DMS53 (cell line): ENCODE results near the gene TC2N.
A peak's percentile ranks its signal among the peaks of the same experiment; 100 is the strongest.
"Not testable (repeated sequence)": the region's sequence is repeated elsewhere in the genome, so short reads cannot be mapped to it uniquely, and the experiment has no call there.

Experiments
- DNase-seq: peaks from one replicate; lab custom pipeline; 2025; lab: John Stamatoyannopoulos, UW

Gene TC2N

GRCh38 chr14:91867316-91867988, at the start of gene TC2N:
TC2N (minus strand) TSS chr14:91867536; CDS start chr14:91813769, 53,767 bp downstream.
- no peak for DNase-seq

- no peak for DNase-seq
Observed at GRCh38 chr14:91912035-91912434, 44.7 kb upstream of the TC2N start.

GRCh38 chr14:91911474-91912032, 44.2 kb upstream of the TC2N start:
- peak; percentile 82 for DNase-seq

- DNase-seq = no peak
Observed at GRCh38 chr14:91910196-91910595, 42.9 kb upstream of the TC2N start.

- DNase-seq = no peak
Observed at GRCh38 chr14:91906374-91906773, 39.0 kb upstream of the TC2N start.

GRCh38 chr14:91904956-91905645, 37.8 kb upstream of the TC2N start:
- DNase-seq = no peak

GRCh38 chr14:91904483-91904882, 37.1 kb upstream of the TC2N start:
- no peak for DNase-seq

GRCh38 chr14:91903070-91903469, 35.7 kb upstream of the TC2N start:
- DNase-seq = no peak

GRCh38 chr14:91902336-91902735, 35.0 kb upstream of the TC2N start:
- no peak for DNase-seq

- no peak for DNase-seq
Observed at GRCh38 chr14:91901449-91902226, 34.3 kb upstream of the TC2N start.

GRCh38 chr14:91899806-91900205, 32.5 kb upstream of the TC2N start:
- no peak for DNase-seq

GRCh38 chr14:91899213-91899612, 31.9 kb upstream of the TC2N start:
- peak; percentile 76 for DNase-seq

- no peak for DNase-seq
Observed at GRCh38 chr14:91898372-91898771, 31.0 kb upstream of the TC2N start.

- not testable (repeated sequence) for DNase-seq
Observed at GRCh38 chr14:91897716-91898115, 30.4 kb upstream of the TC2N start.

GRCh38 chr14:91897106-91897701, 29.9 kb upstream of the TC2N start:
- DNase-seq = no peak

GRCh38 chr14:91896419-91896818, 29.1 kb upstream of the TC2N start:
- no peak for DNase-seq

- no peak for DNase-seq
Observed at GRCh38 chr14:91893669-91894068, 26.3 kb upstream of the TC2N start.

GRCh38 chr14:91893007-91893406, 25.7 kb upstream of the TC2N start:
- peak; percentile 48 for DNase-seq

GRCh38 chr14:91891721-91892220, 24.4 kb upstream of the TC2N start:
- DNase-seq = no peak

GRCh38 chr14:91891101-91891500, 23.8 kb upstream of the TC2N start:
- DNase-seq = no peak

GRCh38 chr14:91890291-91890749, 23.0 kb upstream of the TC2N start:
- no peak for DNase-seq
